A673 (cell line): ENCODE data around the gene AGAP1. TPM values are rescaled to one million over a fixed set of nuclear protein-coding genes. Genes with fewer than 3 reads are reported as not detected.

Experiments
- BruUV-seq: library from RNA; stranded (reverse); fragments of 400-500 nt; replicated peaks from 2 replicates; lab custom pipeline; 2021; lab: Mats Ljungman, UMichigan
- CTCF ChIA-PET: fragments of 300-600 bp; sonication (Branson Sonifier 250); formaldehyde crosslinking; loops from one replicate; lab custom pipeline; 2022; ENCODE audit warnings: antibody characterized with exemption; lab: Charles Lee
- POLR2A ChIA-PET: fragments of 300-600 bp; sonication (Branson Sonifier 250); formaldehyde crosslinking; loops from one replicate; lab custom pipeline; 2022; ENCODE audit warnings: antibody characterized with exemption; ENCODE audit not compliant: low non-redundant PET; lab: Charles Lee
- DNase-seq: peaks from one replicate; pipeline ENCODE4 v3.0.0-alpha.2; 2015; ENCODE audit warnings: low spot score
- H3K27ac ChIP-seq: fragments of 200-600 bp; sonication (generic); 2 replicates; pipeline ENCODE4 v1.5.1; 2016; ENCODE audit warnings: mixed run types, low read depth, mild to moderate bottlenecking, mixed read lengths, antibody characterized with exemption, low read length; ENCODE audit not compliant: poor library complexity, severe bottlenecking
- H3K27me3 ChIP-seq: fragments of 200-600 bp; sonication (generic); replicated peaks from 2 replicates; pipeline ENCODE4 v1.6.1; 2017; ENCODE audit warnings: mixed run types, low read depth, mild to moderate bottlenecking, mixed read lengths, antibody characterized with exemption, low read length; ENCODE audit not compliant: insufficient read depth, poor library complexity
- H3K36me3 ChIP-seq: fragments of 200-600 bp; sonication (generic); 2 replicates; pipeline ENCODE4 v1.6.1; 2016; ENCODE audit warnings: mixed run types, mild to moderate bottlenecking, mixed read lengths, antibody characterized with exemption, low read length; ENCODE audit not compliant: insufficient read depth, poor library complexity, severe bottlenecking
- H3K4me1 ChIP-seq: fragments of 200-600 bp; sonication (generic); 2 replicates; pipeline ENCODE4 v1.6.1; 2017; ENCODE audit warnings: mixed run types, mild to moderate bottlenecking, mixed read lengths, antibody characterized with exemption, low read length; ENCODE audit not compliant: insufficient read depth, poor library complexity, severe bottlenecking
- H3K4me3 ChIP-seq: fragments of 200-600 bp; sonication (generic); 2 replicates; pipeline ENCODE4 v1.5.1; 2016; ENCODE audit warnings: low read depth, mixed run types, mild to moderate bottlenecking, mixed read lengths, low read length; ENCODE audit not compliant: poor library complexity, severe bottlenecking
- H3K9me3 ChIP-seq: fragments of 200-600 bp; sonication (generic); 2 replicates; pipeline ENCODE4 v1.6.1; 2016; ENCODE audit warnings: mixed run types, low read depth, mild to moderate bottlenecking, mixed read lengths, antibody characterized with exemption, low read length; ENCODE audit not compliant: poor library complexity, severe bottlenecking
- EZH2 ChIP-seq: fragments of 200-600 bp; sonication (generic); IDR thresholded peaks from 2 replicates; pipeline ENCODE4 v1.6.1; 2017; ENCODE audit warnings: borderline replicate concordance, low read depth, mild to moderate bottlenecking, mixed read lengths, antibody characterized with exemption, low read length; ENCODE audit not compliant: poor library complexity, severe bottlenecking
- intact Hi-C: fragments of 100-400 bp; cut with micrococcal nuclease; formaldehyde crosslinking; loops from one replicate; pipeline ENCODE4 v1.10.0; 2022; ENCODE audit not compliant: unreplicated experiment
- total RNA-seq: library from RNA; stranded (reverse); gene quantifications from 2 replicates; pipeline ENCODE4 v1.2.3, GENCODE V29; 2021
- TF ChIP-seq, protein P1 (sequence below): fragments of 300-800, 200-600 bp; sonication (generic); conservative IDR thresholded peaks from 2 replicates; pipeline ENCODE4 v1.5.1; 2017; ENCODE audit warnings: low read depth, mild to moderate bottlenecking, antibody characterized with exemption, low read length, moderate library complexity, mixed read lengths

The AGAP1 gene
- total RNA-seq, 1 experiment from 2014 or later, result 25.3 TPM

DNA sequence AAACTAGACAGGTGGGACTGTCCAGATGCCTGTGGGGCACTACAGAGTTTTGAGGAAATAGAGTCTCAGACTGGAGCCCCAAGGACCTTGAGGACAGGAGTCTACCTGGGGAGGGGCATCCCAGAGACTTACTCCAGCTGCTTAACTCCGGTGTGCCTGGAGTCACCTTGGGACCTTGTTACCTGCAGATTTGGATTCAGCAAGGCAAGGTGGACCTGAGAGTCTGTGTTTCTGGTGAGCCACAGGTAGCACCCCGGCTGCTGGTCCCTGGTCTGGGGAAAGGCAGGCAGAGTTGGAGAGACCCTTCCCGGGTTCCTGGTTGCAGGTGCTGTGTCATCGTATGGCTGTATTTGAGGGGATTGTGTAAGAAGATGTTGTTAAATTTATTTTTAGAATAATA, 102.4 kb downstream of the AGAP1 start:
- ChIA-PET POLR2A (no interaction called here), CTCF (interaction anchor here (1.8 kb wide), 1 partner anchor 150 kb away, joined by 34 read pairs; no protein-coding TSS in a partner anchor)
- H3K4me3 ChIP-seq, result no peak overlapping the region
- no TSS peak for BruUV-seq
- H3K27ac ChIP-seq, result no peak overlapping the region
- TF ChIP-seq EZH2, result no peak
- TF ChIP-seq, protein P1, sequence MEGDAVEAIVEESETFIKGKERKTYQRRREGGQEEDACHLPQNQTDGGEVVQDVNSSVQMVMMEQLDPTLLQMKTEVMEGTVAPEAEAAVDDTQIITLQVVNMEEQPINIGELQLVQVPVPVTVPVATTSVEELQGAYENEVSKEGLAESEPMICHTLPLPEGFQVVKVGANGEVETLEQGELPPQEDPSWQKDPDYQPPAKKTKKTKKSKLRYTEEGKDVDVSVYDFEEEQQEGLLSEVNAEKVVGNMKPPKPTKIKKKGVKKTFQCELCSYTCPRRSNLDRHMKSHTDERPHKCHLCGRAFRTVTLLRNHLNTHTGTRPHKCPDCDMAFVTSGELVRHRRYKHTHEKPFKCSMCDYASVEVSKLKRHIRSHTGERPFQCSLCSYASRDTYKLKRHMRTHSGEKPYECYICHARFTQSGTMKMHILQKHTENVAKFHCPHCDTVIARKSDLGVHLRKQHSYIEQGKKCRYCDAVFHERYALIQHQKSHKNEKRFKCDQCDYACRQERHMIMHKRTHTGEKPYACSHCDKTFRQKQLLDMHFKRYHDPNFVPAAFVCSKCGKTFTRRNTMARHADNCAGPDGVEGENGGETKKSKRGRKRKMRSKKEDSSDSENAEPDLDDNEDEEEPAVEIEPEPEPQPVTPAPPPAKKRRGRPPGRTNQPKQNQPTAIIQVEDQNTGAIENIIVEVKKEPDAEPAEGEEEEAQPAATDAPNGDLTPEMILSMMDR, result no peak
- no peaks in the 10 kb centered on the region for H3K9me3 ChIP-seq
- H3K4me1 ChIP-seq, result no peaks in the 10 kb centered on the region
- H3K36me3 ChIP-seq, result no peaks in the 10 kb centered on the region
- H3K27me3 ChIP-seq, result no peaks in the 10 kb centered on the region
- intact Hi-C loops, result no loop called here
- DNase-seq, result no peak

DNA sequence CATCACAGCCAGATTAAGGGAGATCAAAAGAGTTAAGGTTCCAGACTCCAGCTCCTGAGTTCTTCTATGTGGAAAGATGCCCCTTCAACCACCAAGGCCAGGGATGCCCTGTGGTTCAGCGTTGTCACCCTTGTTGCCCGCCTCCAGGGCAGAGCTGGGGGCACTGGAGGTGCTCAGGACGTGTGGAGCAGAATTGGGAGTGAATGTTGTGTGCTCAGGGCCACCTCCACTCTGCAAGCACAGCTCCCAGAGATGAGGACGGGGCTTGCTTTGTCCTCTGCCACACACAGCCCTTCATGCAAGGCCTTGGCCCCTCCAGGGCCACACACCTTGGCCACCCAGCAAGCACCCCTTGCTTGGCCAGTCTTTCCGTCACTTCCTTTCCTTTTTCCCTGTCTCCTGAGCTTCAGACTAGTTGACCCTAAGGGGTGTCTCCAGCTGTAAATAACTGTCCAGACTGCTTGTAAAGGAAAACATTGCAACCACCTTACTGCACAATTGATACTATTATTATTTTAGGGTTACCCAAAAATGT, 103.3 kb downstream of the AGAP1 start:
- BruUV-seq, result no TSS peak
- ChIA-PET POLR2A (interaction anchor here (0.6 kb wide), 1 partner anchor 110 kb away, joined by 3 read pairs; no protein-coding TSS in a partner anchor), CTCF (interaction anchor here (1.4 kb wide), 1 partner anchor 149 kb away, joined by 5 read pairs; no protein-coding TSS in a partner anchor)
- Histone ChIP-seq H3K9me3 (no peaks in the 10 kb centered on the region), H3K36me3 (no peaks in the 10 kb centered on the region), H3K4me1 (no peaks in the 10 kb centered on the region), H3K27ac (no peak overlapping the region), H3K4me3 (no peak overlapping the region), H3K27me3 (no peaks in the 10 kb centered on the region)
- TF ChIP-seq, protein P1, result no peak
- intact Hi-C loops, result no loop called here
- no peak for DNase-seq

DNA sequence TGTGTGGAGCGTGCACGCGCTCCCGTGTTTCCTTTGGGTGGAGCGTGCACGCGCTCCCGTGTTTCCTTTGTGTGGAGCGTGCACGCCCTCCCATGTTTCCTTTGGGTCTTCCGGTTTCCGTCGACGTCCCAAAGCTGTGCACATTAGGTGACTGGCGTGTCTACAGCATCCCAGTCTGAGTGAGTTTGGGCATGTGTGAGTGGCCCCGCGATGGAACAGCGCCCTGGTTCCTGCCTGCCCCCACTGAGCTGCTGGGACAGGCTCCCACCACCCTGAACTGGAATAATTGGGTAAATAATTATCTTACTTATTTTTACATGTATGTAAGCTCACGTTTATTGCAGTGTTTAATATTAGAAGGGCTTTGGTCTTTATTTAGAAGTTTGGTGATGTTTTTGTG, 104.2 kb downstream of the AGAP1 start:
- ChIA-PET POLR2A (no interaction called here), CTCF (interaction anchor here (1.4 kb wide), 1 partner anchor 148 kb away, joined by 5 read pairs; no protein-coding TSS in a partner anchor)
- Histone ChIP-seq H3K27ac (no peak overlapping the region), H3K9me3 (no peaks in the 10 kb centered on the region), H3K36me3 (no peaks in the 10 kb centered on the region), H3K27me3 (no peaks in the 10 kb centered on the region), H3K4me1 (no peaks in the 10 kb centered on the region), H3K4me3 (no peak overlapping the region)
- intact Hi-C loops, result no loop called here
- no peak for TF ChIP-seq EZH2
- TF ChIP-seq, protein P1, result no peak
- no TSS peak for BruUV-seq
- no peak for DNase-seq
